MM.1S (cell line): ENCODE data around the gene DENND2A.

Experiments used
- DNase-seq: peaks from one replicate; pipeline ENCODE4 v3.0.0-alpha.2; 2015
- H2AFZ ChIP-seq: fragments of 300-600 bp; sonication (generic); 2 replicates; pipeline ENCODE4 v1.6.0; 2016; ENCODE audit warnings: antibody characterized with exemption, low read length
- H3F3A ChIP-seq: fragments of 300-600 bp; sonication (generic); 2 replicates; pipeline ENCODE4 v1.6.1; 2016; ENCODE audit warnings: mild to moderate bottlenecking, antibody characterized with exemption, low read length, moderate library complexity, mixed read lengths; ENCODE audit not compliant: insufficient read depth
- H3K27ac ChIP-seq: fragments of 300-600 bp; sonication (generic); 2 replicates; pipeline ENCODE4 v1.5.1; 2016; ENCODE audit warnings: mild to moderate bottlenecking, low read length
- H3K27me3 ChIP-seq: fragments of 300-600 bp; sonication (generic); replicated peaks from 2 replicates; pipeline ENCODE4 v1.6.0; 2016; ENCODE audit warnings: low read length; ENCODE audit not compliant: insufficient read depth
- H3K36me3 ChIP-seq: fragments of 300-600 bp; sonication (generic); replicated peaks from 2 replicates; pipeline ENCODE4 v1.6.1; 2016; ENCODE audit warnings: mild to moderate bottlenecking, low read length, mixed read lengths; ENCODE audit not compliant: insufficient read depth
- H3K4me1 ChIP-seq: fragments of 300-600 bp; sonication (generic); 2 replicates; pipeline ENCODE4 v1.6.1; 2016; ENCODE audit warnings: low read length, mixed read lengths
- H3K4me2 ChIP-seq: fragments of 300-600 bp; sonication (generic); 2 replicates; pipeline ENCODE4 v1.6.0; 2016; ENCODE audit warnings: low read depth, low read length
- H3K4me3 ChIP-seq: fragments of 300-600 bp; sonication (generic); 2 replicates; pipeline ENCODE4 v1.5.1; 2016; ENCODE audit warnings: low read length, mixed read lengths
- H3K79me2 ChIP-seq: fragments of 300-600 bp; sonication (generic); 2 replicates; pipeline ENCODE4 v1.6.1; 2016; ENCODE audit warnings: mixed run types, low read length, mixed read lengths
- H3K9ac ChIP-seq: fragments of 300-600 bp; sonication (generic); 2 replicates; pipeline ENCODE4 v1.6.1; 2016; ENCODE audit warnings: low read length, mixed read lengths
- H3K9me2 ChIP-seq: fragments of 300-600 bp; sonication (generic); replicated peaks from 2 replicates; pipeline ENCODE4 v1.6.1; 2016; ENCODE audit warnings: mild to moderate bottlenecking, low read length, mixed read lengths; ENCODE audit not compliant: insufficient read depth
- H3K9me3 ChIP-seq: fragments of 300-600 bp; sonication (generic); replicated peaks from 2 replicates; pipeline ENCODE4 v1.6.1; 2016; ENCODE audit warnings: mild to moderate bottlenecking, low read length, mixed read lengths; ENCODE audit not compliant: insufficient read depth
- H4K20me1 ChIP-seq: fragments of 300-600 bp; sonication (generic); 2 replicates; pipeline ENCODE4 v1.6.1; 2016; ENCODE audit warnings: mild to moderate bottlenecking, low read length, moderate library complexity, mixed read lengths; ENCODE audit not compliant: insufficient read depth
- EZH2 ChIP-seq: fragments of 300-600 bp; sonication (generic); optimal IDR thresholded peaks from 2 replicates; pipeline ENCODE3; 2017; ENCODE audit warnings: low read depth, mild to moderate bottlenecking, antibody characterized with exemption, low read length, mixed read lengths
- EZH2phosphoT487 ChIP-seq: fragments of 300-600 bp; sonication (generic); IDR thresholded peaks from 2 replicates; pipeline ENCODE4 v1.6.1; 2018; ENCODE audit warnings: antibody characterized with exemption, low read length
- TF ChIP-seq, protein P1 (sequence below): fragments of 300-600 bp; sonication (generic); IDR thresholded peaks from 2 replicates; pipeline ENCODE4 v1.5.1; 2016; ENCODE audit warnings: antibody characterized with exemption, low read length, mixed read lengths

The DENND2A gene

GRCh38 chr7:140673063-140673773 is 32.6 kb upstream of the DENND2A start:
- peak; percentile 75 for DNase-seq

GRCh38 chr7:140672382-140673062 is 31.9 kb upstream of the DENND2A start, which contains the start of gene ADCK2:
ADCK2 (plus strand) TSS chr7:140672945; CDS start chr7:140673331, 386 bp downstream.
- Histone ChIP-seq H3K4me1 (peaks cover 38% of the 10 kb centered on the region), H3K9me2 (no peaks in the 10 kb centered on the region), H3K4me2 (peak within 1 kb of the TSS; percentile 95), H4K20me1 (no peaks in the 10 kb centered on the region), H2AFZ (peak within 1 kb of the TSS; percentile 60), H3K9ac (peak within 1 kb of the TSS; percentile 75), H3K79me2 (no peaks in the 10 kb centered on the region), H3F3A (peaks cover 28% of the 10 kb centered on the region), H3K27ac (peak within 1 kb of the TSS; percentile 74), H3K4me3 (peak within 1 kb of the TSS; percentile 68), H3K36me3 (no peaks in the 10 kb centered on the region), H3K27me3 (no peaks in the 10 kb centered on the region), H3K9me3 (no peaks in the 10 kb centered on the region)
- peak; percentile 69 for DNase-seq
- TF ChIP-seq EZH2phosphoT487 (no peak), EZH2 (no peak)
- TF ChIP-seq, protein P1, sequence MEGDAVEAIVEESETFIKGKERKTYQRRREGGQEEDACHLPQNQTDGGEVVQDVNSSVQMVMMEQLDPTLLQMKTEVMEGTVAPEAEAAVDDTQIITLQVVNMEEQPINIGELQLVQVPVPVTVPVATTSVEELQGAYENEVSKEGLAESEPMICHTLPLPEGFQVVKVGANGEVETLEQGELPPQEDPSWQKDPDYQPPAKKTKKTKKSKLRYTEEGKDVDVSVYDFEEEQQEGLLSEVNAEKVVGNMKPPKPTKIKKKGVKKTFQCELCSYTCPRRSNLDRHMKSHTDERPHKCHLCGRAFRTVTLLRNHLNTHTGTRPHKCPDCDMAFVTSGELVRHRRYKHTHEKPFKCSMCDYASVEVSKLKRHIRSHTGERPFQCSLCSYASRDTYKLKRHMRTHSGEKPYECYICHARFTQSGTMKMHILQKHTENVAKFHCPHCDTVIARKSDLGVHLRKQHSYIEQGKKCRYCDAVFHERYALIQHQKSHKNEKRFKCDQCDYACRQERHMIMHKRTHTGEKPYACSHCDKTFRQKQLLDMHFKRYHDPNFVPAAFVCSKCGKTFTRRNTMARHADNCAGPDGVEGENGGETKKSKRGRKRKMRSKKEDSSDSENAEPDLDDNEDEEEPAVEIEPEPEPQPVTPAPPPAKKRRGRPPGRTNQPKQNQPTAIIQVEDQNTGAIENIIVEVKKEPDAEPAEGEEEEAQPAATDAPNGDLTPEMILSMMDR: no peak

More at GRCh38 chr7:140673063-140673773, 32.6 kb upstream of the DENND2A start:
- Histone ChIP-seq H3K27ac (peak overlapping the region; percentile 74; the same call in 1 of the 2 replicates), H3K27me3 (no peaks in the 10 kb centered on the region), H4K20me1 (no peaks in the 10 kb centered on the region), H3K79me2 (no peaks in the 10 kb centered on the region), H3K9me2 (no peaks in the 10 kb centered on the region), H2AFZ (peak overlapping the region; percentile 60), H3K4me2 (peak overlapping the region; percentile 95), H3K4me3 (peak overlapping the region; percentile 68), H3K9me3 (no peaks in the 10 kb centered on the region), H3F3A (peaks cover 28% of the 10 kb centered on the region), H3K4me1 (peaks cover 38% of the 10 kb centered on the region), H3K9ac (peak overlapping the region; percentile 75), H3K36me3 (no peaks in the 10 kb centered on the region)
- TF ChIP-seq EZH2phosphoT487 (no peak), EZH2 (no peak)
- TF ChIP-seq, protein P1: no peak

- H3K9ac ChIP-seq: no peak overlapping the region
- peaks cover 38% of the 10 kb centered on the region for H3K4me1 ChIP-seq
- H3K9me2 ChIP-seq: no peaks in the 10 kb centered on the region
- no peak for DNase-seq
- H3F3A ChIP-seq: peaks cover 28% of the 10 kb centered on the region
- H3K4me3 ChIP-seq: peak overlapping the region; percentile 38; the same call in 1 of the 2 replicates
- no peaks in the 10 kb centered on the region for H3K36me3 ChIP-seq
- no peaks in the 10 kb centered on the region for H3K27me3 ChIP-seq
- TF ChIP-seq EZH2: no peak
- H2AFZ ChIP-seq: peak overlapping the region; percentile 54
- no peaks in the 10 kb centered on the region for H3K79me2 ChIP-seq
- no peak overlapping the region for H3K27ac ChIP-seq
- H3K9me3 ChIP-seq: no peaks in the 10 kb centered on the region
- no peaks in the 10 kb centered on the region for H4K20me1 ChIP-seq
- H3K4me2 ChIP-seq: peak overlapping the region; percentile 51; the same call in 1 of the 2 replicates
Measured at GRCh38 chr7:140671966-140672365, 31.4 kb upstream of the DENND2A start.
